Activated CD4-positive, CD25-positive, alpha-beta regulatory T cell (primary cell): ENCODE data around the gene MAP2K5.

Source experiments
- DNase-seq, 4 experiments: peaks; one replicate each; lab custom pipeline; 2025; lab: John Stamatoyannopoulos, UW

MAP2K5 gene

DNA sequence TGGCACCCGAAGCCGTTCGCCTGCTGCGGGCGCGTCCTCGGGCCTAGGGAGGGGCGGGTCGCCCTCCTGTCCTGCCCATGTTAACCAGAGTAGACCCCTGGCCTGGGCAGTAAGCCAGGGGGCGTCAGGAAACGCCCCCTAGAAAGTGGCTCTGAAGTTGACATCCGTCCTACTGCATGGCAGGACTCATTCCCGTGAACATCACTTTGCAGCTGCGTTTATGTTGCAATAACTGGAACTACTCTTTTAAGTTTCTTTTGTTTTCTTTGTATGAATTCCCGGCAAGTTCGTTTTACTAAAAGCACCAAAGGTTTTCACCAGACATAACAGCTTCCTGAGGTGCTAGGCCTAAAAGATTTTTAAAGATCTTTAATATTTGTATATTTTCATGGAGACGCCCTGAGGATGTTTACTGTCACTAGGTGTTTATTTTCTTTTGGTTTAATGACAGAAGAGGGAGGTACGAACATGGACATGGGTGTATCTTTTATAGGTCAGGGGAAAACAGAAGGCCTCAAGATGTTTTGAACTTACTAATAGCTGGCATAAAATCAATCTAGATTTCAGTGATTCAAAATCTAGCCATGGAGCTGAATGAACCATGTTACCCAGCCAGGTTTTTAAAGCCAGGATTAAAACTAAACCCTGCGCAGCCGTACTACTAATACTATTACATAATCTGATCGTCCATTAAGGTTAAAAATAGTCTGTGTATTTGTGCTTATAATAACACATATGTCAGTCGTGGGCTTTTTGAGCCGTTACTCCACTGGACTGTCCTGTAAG, 20.5 kb upstream of the MAP2K5 start:
- no peak for DNase-seq

DNA sequence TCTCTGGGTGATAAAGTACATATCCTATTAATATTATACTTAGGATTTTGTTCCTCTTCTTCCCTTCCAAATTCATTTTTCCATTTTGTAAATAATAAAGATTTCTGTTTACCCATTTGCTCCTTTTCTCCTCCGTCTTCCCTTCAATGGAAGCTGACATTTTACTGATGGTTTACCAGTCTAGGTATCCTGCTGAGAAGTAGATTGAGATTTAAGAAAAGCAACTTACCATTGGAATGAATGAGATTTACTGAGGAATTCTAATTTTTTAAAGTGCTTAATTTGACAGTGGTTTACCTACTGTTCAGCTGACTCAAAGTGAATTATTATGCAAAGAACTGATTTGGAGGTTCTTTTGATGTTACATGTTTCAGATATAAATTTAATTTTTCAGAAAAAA, 19.2 kb upstream of the MAP2K5 start:
- no peak for DNase-seq

DNA sequence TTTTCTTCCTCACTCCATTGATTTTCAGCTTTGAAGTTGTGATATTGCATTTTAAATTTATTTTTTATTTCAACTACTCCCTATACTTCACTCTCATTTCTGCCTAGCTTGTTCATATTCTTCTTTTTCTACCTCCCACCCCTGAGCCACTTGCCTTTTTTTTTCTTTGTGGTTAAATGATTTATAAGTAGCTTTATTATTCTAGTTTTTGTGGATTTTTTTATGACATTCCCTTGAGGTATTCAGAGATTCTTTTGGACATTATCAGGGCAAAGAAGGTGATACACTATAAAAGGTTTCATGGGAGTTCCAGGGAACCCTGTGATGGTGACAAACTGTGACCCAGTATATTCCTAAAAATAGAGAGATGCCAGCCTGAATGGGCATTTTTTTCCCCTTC, 18.3 kb upstream of the MAP2K5 start:
- DNase-seq, result no peak

DNA sequence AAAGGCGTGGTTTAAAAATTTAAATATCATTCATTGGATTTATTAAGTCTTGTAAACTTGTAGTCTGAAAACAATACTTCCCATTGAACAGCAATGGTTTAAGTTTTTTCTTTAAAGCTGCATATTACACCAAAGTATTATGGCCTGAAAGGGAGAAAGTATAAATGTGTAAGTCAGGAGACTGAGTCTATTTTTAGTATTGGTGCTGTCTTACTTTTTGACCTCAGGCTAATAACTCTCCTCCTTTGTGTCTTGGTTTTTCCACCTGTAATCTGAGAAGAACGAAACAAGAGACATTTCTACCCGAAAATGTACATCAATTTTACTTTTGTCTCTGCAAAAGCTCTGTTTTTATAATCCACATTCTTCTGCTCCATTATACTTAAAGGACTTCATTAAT, 14.0 kb upstream of the MAP2K5 start:
- no peak for DNase-seq

DNA sequence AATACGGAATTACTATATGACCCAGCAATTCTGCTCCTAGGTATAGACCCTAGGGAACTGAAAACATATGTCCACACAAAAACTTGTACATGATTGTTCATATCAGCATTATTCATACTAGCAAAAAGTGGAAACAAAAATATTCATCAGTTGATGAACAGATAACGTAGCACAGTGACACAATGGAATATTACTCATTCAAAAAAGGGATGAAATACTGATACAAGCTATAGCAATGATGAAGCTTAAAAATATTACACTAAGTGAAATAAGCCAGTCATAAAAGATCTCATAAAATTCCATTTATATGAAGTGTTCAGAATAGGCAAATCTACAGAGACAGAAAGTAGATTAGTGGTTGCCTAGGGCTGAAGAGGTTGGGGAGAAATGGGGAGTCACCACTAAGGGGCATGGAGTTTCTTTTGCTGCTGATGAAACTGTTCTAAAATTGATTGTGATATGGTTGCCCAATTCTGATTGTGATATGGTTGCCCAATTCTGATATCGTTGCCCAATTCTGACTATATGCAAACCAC, 11.1 kb upstream of the MAP2K5 start:
- no peak for DNase-seq

DNA sequence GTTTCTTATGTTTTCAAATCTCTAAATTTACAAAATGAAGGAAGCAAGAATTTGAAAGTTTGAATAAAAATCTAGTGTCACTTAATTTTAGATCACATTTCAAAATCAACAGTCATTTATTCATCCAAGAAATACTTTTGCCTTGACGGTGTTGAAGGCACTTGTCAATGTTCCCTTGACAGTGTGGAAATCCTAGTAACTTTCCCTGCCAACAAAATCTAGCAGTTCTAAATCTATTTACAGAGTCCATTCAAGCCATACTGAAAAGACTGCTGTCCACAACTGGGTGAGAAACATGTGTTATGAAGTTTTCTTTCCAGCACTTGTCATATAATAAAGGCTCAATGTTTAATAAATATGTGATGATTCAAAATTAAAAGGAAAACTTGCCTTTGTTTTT, 8.6 kb upstream of the MAP2K5 start:
- DNase-seq, result no peak

DNA sequence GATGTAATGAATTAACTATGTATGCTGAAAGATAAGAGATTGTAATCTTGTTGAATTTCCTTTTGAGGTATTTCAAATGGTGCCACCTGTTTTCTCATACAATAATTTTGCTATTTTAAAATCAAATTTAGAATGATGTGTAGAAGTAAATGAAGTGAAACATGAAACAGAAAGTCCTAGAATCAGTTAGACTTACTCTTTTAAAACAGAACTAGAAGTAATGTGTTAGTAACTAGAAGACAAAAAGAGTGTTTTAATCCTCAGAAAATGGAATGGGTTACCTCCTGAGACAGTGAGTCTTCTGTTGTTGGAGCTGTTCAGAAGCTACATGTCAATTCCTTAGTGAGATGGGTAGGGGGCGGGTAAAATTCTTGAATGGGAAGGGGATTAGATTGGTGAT, 8.1 kb upstream of the MAP2K5 start:
- no peak for DNase-seq

DNA sequence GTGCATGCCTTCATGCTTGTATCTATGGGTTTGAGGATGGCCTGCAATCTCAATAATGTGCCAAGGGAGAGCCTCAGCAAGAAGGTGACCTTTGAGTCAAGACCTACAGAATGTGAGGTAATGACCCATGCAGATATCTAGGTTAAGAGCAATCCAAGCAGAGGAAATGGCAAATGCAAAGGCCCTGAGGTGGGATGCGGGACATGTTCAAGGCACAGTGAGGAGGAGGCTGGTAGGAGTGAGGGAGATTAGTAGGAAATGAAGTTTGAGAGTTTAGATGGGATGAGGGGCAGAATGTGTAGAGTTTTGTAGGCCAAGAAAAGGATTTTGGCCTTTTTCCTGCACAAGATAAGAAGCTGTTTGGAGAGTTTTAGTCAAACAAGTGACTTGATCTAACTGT, 4.7 kb upstream of the MAP2K5 start:
- DNase-seq, result no peak

DNA sequence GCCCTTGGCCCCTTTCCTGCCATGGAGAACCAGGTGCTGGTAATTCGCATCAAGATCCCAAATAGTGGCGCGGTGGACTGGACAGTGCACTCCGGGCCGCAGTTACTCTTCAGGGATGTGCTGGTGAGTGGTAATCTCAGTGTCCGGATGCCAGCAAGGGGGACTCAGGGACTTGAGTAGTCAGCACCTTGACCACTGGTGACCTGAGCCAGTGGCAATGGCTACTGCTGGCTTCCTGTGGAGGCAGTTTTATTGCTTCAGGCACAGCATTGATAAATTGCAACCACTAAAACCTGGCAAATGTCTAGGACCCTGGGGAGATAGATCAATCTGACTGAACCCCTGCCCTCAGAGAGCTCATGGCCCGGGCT, 830 bp downstream of the MAP2K5 start:
- no peak for DNase-seq

DNA sequence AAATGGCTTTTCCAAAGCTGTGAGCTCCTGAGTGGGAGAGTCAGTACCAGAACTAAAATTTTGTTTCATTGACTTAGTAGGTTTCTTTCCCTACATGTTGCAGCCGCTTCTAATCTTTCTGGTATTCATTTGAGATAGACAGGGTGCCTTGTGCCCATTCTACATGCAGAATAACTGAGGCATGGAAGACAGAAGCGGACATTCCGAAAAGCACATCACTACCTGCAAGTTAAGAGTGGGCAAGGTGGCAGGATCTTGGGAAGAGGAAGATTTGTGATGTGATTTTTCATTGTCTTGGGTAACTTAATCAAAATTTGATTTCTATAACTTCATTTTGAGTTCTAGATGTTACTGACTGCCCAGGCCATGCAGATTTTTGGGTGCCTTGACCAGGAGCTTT, 2.0 kb downstream of the MAP2K5 start:
- DNase-seq, result no peak

DNA sequence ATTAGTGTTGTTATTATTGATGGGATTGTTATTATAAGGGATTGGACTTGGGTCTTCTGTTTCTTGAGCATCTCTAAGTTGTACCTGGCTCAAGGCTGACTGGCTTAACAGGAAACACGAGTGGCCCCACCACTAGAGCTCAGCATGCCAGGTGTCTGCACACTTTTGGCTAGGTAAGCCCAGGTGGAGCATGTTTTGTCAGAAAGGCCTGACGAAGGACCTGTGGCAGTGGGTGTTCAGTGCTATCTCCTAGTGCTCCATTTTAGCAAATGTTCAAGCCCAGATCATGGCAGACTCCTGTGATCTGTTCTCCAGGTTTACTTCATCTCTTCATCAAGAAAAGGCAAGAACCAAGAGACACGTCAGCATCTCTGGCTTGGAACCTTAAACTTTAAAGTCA, 3.4 kb downstream of the MAP2K5 start:
- DNase-seq, result no peak

DNA sequence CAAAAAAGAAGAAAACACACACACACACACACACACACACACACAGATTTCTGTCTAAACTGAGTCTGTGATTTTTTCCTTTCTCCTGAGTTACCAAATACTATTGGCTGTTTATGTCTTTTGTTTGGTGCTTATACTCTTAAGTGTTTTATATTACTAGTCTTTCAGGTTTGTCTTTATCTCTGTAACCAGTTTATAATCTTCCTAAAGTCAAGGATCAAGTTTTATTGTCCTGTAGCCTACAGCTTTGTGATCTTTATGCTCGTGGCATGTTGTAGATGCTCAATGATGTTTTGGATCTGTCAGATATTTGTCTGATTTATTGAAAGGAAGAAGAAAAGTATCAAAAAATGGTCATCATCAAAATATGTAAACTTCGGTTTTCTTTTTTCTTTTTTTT, 4.6 kb downstream of the MAP2K5 start:
- DNase-seq, result no peak

DNA sequence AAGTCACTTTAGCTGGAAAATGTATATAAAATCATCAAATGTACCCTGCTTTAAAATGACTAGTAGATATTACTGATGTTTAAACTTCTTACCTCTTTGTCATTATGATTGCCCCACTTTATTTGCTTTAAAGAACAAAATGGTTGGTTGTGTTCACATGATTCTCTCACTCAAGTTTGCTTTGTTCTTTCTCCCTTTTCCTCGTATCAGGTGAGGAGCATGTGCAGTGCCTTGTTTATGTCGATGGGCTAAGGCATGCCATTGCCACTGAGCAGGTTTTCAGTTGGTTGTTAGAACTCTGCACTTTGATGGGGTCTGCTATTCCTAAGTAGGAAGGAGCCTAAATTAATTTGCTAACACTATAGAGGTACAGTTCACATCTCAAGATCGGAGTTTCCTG, 5.3 kb downstream of the MAP2K5 start:
- no peak for DNase-seq

DNA sequence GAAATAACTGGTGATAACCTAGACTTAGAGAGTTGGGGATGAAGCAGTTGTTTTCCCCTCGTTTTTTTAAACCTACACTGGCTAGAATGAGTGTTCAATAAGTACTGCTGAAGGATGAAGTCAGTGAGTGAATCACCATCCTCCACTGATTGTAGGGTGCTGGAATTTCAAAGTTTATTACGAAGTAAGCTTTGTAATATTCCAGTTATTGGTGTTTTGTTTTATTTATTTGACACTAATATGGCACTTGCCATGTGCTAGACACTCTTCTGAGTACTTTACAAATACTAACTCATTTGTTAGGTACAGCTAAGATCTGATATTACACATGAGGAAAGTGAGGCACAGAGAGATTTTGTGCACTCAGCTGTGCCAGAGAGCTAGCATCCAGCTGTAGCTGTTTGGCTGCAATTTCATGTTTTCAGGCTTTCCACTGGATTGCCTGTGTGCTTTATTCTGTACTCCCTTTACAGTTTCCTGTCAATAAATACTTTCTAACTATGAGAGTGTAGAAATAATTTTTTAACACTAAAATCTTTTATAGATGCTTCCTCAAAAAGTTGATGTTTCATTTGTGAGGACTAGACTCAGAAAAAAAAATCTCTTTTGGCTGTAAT, 5.8 kb downstream of the MAP2K5 start:
- no peak for DNase-seq

DNA sequence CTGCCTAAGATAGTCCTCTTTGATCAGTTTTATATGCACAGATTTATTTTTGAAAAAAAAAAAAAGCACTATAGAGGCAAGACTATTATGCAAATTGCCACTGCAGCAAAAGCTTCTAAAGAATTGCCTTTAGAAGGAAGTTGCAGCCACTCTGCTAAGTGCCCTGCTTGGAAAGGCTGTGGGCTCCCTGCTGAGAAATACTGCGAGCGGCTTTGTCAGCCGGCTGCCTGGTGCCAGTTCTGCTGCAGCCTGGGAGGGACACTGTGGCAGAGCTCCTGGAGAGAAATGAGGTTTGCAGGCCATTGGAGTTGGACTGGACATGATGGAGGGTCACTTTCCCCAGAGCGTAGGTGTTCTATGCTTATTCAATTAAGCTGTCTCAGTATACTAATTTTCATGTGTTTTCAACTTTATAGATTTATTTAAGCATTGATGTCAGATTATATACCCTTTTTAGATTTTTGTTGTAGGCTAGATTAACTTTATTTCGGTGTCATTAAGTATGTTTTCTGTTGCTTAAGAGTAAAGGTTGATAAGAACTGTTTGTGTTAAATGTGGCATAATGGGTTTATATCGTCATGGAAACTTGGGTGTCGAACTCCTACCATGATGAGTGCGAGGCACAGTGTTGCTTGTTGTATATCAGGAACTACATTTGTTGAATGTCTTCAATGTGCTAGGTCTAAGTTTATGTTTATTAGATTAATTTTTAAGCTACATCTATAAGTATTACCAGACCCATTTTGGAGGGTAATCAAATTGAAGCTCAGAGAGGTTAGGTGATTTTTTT, 6.6 kb downstream of the MAP2K5 start:
- DNase-seq, result no peak

DNA sequence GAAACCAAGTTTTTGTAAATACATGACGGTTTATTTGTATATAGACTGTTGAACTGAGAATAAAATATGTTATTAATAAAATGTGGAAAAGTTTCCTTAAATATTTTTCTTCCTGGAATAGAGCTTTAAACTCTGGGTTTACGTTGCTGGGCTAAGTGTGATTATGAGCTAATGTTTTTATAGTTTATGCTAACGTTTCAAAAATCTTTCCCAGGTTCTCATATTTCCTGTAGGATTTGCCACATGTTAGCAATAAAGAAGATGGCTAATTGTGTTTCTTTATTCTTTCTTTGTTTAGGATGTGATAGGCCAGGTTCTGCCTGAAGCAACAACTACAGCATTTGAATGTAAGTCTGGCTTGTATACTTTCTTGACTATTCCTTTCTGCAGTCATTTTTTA, 7.2 kb downstream of the MAP2K5 start:
- DNase-seq, result no peak

DNA sequence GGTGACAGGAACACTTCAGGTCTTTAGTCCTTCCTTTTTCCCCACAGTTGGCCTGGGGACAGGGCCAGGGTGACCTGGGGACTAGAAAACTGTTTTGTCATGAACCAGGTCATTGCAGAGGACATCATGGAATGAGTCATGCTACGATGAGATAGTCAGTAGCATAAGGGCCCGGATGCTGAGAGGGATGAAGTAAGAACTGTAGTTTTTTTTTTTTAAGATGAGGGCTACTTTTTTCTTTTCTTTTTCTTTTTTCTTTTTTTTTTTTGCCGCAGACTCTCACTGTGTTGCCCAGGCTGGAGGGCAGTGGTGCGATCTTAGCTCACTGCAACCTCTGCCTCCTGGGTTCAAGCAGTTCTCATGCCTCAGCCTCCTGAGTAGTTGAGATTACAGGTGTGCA, 8.0 kb downstream of the MAP2K5 start:
- no peak for DNase-seq

DNA sequence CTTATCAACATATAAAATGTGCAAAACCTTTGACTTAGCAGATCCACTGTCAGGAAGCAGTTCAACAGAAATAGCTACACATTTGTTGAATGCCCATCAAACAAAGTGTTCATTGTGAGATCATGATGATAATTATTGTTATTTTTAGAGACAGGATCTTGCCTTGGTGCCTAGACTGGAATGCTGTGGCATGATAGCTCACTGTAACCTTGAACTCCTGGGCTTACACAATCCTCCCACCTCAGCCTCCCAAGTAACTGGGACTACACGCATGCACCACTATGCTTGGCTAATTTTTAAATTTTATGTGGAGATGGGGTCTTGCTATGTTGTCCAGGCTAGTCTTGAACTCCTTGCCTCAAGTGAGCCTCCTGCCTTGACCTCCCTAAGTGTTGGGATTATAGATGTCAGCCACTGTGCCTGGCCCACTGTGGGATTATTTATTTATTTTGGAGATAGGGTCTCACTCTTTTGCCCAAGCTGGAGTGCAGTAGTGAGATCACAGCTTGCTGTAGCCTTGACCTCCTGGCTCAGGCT, 8.8 kb downstream of the MAP2K5 start:
- no peak for DNase-seq

DNA sequence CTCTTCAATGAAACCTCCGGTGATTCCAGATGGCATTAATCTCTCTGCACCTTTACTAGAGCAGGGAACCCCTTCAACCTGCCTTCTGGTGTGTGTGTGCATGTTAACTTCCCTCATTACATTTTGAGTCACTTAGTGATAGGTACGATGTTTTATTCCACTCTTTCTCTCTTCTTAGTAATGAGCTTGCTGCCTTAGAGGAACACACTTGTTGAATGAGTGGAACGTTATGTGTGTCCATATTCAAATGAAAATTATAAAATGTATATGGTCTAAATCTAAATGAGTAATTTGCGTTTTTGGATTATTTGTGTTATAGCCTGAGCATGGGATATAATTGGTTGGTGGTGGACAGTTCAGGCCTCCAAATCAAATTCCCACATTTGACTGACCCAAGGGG, 12.1 kb downstream of the MAP2K5 start:
- no peak for DNase-seq

DNA sequence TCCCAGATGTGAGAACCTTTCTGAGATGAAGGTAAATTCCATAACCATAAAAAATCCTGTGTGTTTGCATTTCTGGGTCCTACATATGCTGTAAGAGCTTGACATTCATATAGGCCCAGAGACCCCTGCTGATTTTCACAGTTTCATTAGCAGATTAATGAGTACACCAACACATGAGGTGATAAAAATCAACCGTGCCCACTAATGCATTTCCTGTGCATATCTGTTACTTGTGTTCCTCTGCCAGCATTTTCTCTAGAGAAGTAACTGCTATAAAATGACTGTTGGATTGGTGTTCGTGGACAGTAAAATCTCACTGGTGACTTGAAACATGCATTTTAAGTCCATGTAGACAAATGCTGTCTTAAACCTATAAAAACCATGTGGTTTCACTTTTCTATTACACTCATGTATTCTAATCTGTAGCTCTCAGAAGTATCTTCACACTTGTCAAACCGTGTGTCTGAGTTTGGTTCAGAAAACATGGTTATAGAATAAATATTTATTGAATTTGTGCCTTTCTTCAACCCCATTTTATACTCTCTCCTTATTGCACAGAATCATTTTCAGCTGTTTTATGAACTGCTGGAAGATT, 14.6 kb downstream of the MAP2K5 start:
- DNase-seq, result no peak

DNA sequence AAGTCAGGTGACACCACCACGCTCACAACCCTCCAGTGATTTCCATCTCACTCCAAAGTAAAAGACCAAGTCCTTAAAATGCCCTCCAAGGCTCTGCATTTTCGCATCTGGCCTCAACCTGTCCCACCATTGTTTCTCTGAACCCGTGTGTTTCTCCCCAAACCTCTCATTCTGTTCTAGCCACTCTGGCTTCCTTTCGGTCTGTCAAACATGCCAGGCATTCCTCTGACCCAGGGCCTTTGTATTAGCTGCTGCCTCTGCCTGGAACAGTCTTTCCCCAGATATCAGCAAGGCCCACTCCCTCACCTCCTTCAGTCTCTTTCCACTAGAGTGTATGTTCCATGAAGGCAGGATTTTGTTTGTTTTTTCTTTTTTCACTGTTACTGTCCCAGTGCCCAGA, 16.0 kb downstream of the MAP2K5 start:
- DNase-seq, result no peak

DNA sequence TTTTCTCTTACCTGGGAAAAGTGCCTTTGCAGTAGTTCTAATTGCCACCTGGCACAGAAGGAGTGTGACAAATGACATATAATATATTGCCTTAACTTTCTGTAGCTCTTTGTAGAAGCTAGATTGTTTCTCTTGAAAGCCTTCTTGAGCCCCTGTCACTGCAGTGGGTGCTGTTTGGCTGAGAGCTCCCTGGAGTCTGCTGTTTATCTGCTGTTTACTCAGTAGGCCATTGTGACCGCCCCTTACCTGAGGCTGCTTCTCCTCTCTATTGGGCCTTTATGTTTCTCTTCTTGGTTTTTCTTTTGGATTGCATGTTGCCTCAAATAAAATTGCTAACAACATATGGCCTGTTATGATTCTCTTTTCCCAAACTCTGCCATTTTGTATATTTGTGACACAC, 16.7 kb downstream of the MAP2K5 start:
- no peak for DNase-seq
